Hepatocyte (in vitro differentiated cells): ENCODE data around the gene SRGAP2B.
"Not testable (repeated sequence)": the region's sequence is repeated elsewhere in the genome, so short reads cannot be mapped to it uniquely, and the experiment has no call there.

ENCODE experiments used
- CTCF ChIP-seq: fragments of 200-600 bp; sonication (generic); IDR thresholded peaks from 2 replicates; pipeline ENCODE4 v1.5.1; 2016; ENCODE audit warnings: antibody characterized with exemption, mild to moderate bottlenecking; ENCODE audit not compliant: poor library complexity
- EZH2phosphoT487 ChIP-seq: fragments of 200-600 bp; sonication (generic); IDR thresholded peaks from one replicate; pipeline ENCODE4 v1.6.1; 2018; ENCODE audit warnings: antibody characterized with exemption, mild to moderate bottlenecking, low read depth, moderate library complexity; ENCODE audit not compliant: unreplicated experiment, severe bottlenecking

- not testable (repeated sequence) for TF ChIP-seq CTCF, EZH2phosphoT487
These were observed 31.0 kb downstream of the SRGAP2B start for GRCh38 chr1:145063941-145064648.
